ENCODE measurements around the gene FAM131B.

Gene FAM131B

DNA sequence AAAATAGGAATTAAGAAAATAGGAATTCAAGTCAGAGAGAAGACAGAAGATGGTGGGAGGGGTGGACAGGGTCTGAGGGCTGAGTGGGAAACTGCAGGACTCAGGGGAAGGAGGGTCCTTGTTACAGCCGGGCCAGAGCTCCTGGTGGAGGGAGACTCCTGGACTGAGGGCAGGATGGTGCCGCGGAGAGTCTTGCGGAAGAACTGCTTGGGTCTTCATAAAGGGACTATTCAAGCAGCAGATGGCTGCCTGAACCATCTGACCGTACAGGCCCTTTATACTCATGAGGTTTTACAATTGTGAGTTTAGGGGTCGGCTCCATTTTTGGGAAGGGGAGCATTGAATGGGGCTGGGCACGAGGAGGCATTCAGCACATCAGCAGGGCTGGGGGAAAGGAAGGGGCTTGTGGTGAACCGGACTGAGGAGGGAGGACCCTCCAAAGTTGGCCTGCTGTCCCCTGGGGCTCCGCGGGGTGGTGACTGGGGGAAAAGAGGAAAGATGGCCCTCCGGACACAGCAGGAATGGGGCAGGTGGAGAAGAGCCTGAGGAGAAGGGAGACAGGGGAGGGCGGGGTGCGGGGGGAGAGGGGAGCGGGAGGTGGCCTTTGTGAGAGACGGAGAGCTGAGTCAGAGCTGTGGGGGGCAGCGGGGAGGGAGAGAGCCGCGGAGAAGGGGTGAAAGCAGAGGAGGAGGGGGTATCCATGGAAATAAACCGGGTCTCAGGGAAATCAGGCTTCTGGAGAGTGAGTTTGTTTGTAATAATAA is 1.5 kb downstream of the FAM131B start:
- DNase-seq (ENCODE audit: low spot score) = no peak
- TF ChIP-seq, protein P1, sequence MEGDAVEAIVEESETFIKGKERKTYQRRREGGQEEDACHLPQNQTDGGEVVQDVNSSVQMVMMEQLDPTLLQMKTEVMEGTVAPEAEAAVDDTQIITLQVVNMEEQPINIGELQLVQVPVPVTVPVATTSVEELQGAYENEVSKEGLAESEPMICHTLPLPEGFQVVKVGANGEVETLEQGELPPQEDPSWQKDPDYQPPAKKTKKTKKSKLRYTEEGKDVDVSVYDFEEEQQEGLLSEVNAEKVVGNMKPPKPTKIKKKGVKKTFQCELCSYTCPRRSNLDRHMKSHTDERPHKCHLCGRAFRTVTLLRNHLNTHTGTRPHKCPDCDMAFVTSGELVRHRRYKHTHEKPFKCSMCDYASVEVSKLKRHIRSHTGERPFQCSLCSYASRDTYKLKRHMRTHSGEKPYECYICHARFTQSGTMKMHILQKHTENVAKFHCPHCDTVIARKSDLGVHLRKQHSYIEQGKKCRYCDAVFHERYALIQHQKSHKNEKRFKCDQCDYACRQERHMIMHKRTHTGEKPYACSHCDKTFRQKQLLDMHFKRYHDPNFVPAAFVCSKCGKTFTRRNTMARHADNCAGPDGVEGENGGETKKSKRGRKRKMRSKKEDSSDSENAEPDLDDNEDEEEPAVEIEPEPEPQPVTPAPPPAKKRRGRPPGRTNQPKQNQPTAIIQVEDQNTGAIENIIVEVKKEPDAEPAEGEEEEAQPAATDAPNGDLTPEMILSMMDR (conservative IDR thresholded peaks at IDR 0.05; ENCODE audit: low read depth) = no peak
- POLR2A ChIA-PET (ENCODE audit: low non-redundant PET) = no interaction called here
- CTCF ChIA-PET = no interaction called here
- no peak overlapping the region for H3K27ac ChIP-seq

DNA sequence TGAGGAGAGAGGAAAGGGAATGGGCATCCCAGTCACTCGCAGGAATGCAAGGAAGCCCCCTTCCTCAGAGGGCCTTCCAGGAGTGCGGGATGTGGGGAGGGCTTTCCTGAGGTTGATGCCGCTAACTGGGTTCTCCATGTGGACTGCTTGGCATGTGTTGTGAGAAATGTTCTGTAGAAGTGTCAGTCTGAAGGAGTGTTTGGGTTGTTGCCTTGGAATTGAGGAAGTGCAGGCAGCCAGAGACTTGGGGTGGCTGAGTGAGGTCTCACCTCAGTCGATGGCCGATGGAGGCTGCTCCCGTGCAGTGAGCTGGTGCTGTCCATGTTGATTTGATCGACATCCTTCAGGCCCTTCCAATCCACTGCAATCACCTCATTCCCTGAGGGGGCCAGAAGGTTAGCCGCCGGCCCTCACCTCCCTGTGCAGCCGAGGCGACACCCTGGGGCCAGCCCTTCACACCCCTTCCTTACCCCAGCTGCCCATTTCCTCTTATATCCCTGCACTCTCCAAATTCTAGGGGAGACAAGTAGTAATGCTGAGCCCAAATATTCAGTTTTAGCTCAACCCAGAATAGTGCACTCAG is 2.7 kb downstream of the FAM131B start:
- TF ChIP-seq, protein P1 (conservative IDR thresholded peaks at IDR 0.05; ENCODE audit: low read depth) = no peak
- H3K27ac ChIP-seq = no peak overlapping the region
- POLR2A ChIA-PET (ENCODE audit: low non-redundant PET) = no interaction called here
- no peak for DNase-seq (ENCODE audit: low spot score)
- CTCF ChIA-PET = no interaction called here

DNA sequence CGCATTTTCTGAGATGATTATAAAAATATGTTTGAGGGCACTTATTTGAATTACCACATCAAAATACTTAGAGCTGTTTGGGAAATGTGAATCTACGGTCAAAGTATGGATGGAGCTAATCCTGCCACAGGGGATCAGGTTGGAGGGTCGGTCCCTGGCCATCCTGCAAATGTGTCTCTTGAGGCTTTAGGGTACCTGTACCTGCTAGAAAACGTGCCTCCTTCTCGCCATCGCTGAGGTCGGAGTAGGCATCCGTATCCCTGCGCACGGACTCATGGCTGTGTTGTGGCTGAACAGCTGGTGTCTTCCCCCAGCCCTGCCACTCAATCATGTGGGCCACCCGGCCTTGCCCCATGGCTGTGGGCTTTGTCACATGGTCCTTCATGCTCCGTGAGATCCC is 3.9 kb downstream of the FAM131B start:
- ChIA-PET POLR2A (ENCODE audit: low non-redundant PET) (no interaction called here), CTCF (no interaction called here)

DNA sequence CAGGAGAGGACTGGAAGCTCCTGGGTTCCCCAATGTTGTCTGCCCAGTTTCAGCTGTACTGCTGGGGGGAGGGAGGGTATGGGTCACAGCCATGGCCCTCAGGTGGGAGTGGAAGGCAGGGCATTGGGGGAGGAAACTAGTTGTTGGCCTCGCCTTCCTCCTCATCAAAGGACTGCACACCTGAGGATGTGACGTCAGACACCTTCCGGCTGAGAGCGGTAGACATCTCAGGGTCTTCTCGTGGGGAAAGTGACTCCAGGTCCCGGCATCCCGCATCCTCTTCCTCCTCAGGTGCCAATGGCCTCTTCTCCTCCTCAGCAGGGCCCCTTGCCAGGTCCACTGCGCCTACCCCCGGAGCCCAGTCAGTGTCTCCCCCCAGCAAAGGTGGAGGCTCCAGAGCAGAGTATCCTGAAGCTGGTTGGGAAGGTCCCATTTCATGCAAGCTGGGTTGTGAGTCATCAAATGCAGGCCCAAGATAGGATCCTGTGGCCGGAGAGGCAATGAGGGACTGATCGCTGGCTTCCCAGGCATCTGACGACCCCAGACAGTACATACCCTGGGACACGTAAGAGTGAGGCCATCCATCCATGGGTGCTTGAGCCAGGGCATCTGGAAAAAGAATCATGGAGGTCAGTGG is 6.0 kb downstream of the FAM131B start:
- no peak for DNase-seq (ENCODE audit: low spot score)
- no peak overlapping the region for H3K27ac ChIP-seq
- POLR2A ChIA-PET (ENCODE audit: low non-redundant PET) = no interaction called here
- TF ChIP-seq, protein P1 (conservative IDR thresholded peaks at IDR 0.05; ENCODE audit: low read depth) = no peak
- CTCF ChIA-PET = interaction anchor here (0.5 kb wide), 1 partner anchor 20 kb away, joined by 3 read pairs; no protein-coding TSS in a partner anchor

More for the DNA sequence above, 3.9 kb downstream of the FAM131B start:
- DNase-seq (ENCODE audit: low spot score) = no peak
- TF ChIP-seq, protein P1 (conservative IDR thresholded peaks at IDR 0.05; ENCODE audit: low read depth) = no peak
- no peak overlapping the region for H3K27ac ChIP-seq

DNA sequence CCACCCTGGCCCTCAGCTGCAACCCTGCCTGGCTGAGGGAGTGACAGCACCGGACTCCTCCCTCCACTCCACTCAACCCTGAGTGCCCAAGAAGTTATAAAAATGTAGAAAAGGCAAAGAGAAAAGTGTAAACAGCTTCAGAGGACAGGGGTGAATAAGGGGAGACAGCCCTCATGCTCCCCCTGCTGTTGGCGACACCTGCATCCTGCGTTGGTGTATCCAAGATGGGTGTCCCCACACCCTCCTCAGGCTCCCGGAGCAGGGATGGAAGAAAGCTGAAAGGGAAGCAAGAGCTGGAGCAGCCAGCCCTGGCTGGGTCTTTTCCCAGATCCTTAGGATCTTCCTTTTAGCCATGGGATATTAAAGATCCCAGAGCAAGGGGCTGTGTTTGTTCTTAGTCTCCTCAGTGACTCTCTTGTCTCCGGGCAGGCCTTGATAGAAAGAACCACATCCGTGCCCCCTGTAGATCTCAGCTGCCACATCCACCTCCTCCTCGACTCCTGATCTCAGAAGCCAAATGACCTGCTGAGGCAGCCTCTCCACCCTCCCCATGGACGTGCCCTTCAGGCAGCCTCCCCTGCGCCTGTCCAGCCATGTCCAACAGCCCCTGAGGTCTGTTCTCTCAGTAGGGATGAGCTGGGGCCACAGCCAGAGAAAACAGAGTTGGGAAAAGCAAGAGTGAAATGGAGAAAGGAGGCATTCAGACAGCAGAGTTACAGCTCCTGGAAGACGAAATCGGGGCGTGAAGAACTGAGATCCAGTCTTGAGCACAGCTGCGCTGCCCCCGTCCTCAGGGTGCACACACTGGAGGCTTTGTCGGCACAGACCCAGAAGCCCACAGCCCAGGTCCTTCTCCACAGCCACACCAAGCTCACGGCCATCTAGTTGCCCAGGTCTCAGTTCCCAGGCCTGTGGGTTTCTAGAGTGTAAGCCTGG is 6.8 kb downstream of the FAM131B start:
- no peak overlapping the region for H3K27ac ChIP-seq
- TF ChIP-seq, protein P1 (conservative IDR thresholded peaks at IDR 0.05; ENCODE audit: low read depth) = no peak
- no peak for DNase-seq (ENCODE audit: low spot score)
- POLR2A ChIA-PET (ENCODE audit: low non-redundant PET) = no interaction called here
- CTCF ChIA-PET = interaction anchor here (0.5 kb wide), 1 partner anchor 21 kb away, joined by 3 read pairs; no protein-coding TSS in a partner anchor

DNA sequence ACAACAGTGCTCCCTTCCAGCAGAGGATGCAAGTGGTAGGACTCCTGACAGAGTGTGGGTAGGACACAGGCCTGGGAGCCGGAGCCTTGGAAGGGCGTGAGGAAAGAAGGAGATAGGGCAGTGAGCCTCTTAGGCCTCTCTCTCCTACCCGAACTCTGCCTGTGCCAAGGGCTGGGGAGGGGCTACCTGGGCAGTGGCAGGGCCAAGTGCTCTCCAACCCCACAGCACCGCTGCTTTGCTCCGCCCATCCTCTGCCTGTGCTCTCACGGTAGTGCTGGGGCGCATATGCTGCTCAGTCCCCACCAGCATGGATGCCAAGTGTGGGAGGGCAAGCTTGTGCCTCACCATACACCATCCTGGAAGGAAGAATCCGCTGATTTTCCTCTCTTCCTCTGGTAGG is 7.5 kb downstream of the FAM131B start:
- TF ChIP-seq, protein P1 (conservative IDR thresholded peaks at IDR 0.05; ENCODE audit: low read depth) = no peak
- POLR2A ChIA-PET (ENCODE audit: low non-redundant PET) = no interaction called here

More for the DNA sequence above, 7.5 kb downstream of the FAM131B start:
- H3K27ac ChIP-seq = no peak overlapping the region
- DNase-seq (ENCODE audit: low spot score) = no peak
- CTCF ChIA-PET = no interaction called here
